Heart left ventricle (tissue), 16 donors: ENCODE results near the gene KRT40. TPM values are rescaled to one million over a fixed set of nuclear protein-coding genes. Genes with fewer than 3 reads are reported as not detected.

ENCODE experiments used
- ATAC-seq, 4 donors: fragments of 200-7000 bp; cut with Tn5 transposase; one replicate each; pipeline ENCODE4 v1.9.1; 2020 to 2022; ENCODE audit warnings: moderate library complexity in 4 of 4, mild to moderate bottlenecking in 3 of 4, moderate number of reproducible peaks in 1 of 4
- DNase-seq, 5 donors: peaks; one replicate each; pipeline ENCODE4 v3.0.0-alpha.2; 2020
- H3K27ac ChIP-seq, 12 donors: fragments of 200-600 bp; sonication (generic) in 4 of 12; one replicate each; pipeline versions ENCODE4 v1.5.0 to v1.8.0; 2016 to 2022; ENCODE audit warnings: mild to moderate bottlenecking in 2 of 12
- H3K27me3 ChIP-seq, 9 donors: fragments of 200-600 bp; sonication (generic) in 2 of 9; one replicate each; pipeline versions ENCODE4 v1.5.1 to v1.8.0; 2016 to 2022; ENCODE audit warnings: mild to moderate bottlenecking in 3 of 9
- H3K36me3 ChIP-seq, 9 donors: fragments of 200-600 bp; sonication (generic) in 2 of 9; one replicate each; pipeline versions ENCODE4 v1.5.0 to v1.8.0; 2018 to 2022; ENCODE audit warnings: mild to moderate bottlenecking in 2 of 9
- H3K4me1 ChIP-seq, 12 donors: fragments of 200-600 bp; sonication (generic) in 4 of 12; one replicate each; pipeline versions ENCODE4 v1.5.0 to v1.8.0; 2016 to 2022; ENCODE audit warnings: mild to moderate bottlenecking in 3 of 12
- H3K4me3 ChIP-seq, 12 donors: fragments of 200-600 bp; sonication (generic) in 4 of 12; one replicate each; pipeline versions ENCODE4 v1.5.0 to v1.8.0; 2017 to 2022; ENCODE audit warnings: mild to moderate bottlenecking in 9 of 12, moderate library complexity in 4 of 12
- H3K9me3 ChIP-seq, 12 donors: fragments of 200-600 bp; sonication (generic) in 4 of 12; one replicate each; pipeline versions ENCODE4 v1.5.0 to v1.8.0; 2016 to 2022; ENCODE audit warnings: mild to moderate bottlenecking in 1 of 12
- CTCF ChIP-seq, 12 donors: fragments of 200-600 bp; sonication (generic) in 4 of 12; IDR thresholded peaks; one replicate each; pipeline versions ENCODE4 v1.5.0 to v1.8.0; 2018 to 2022; ENCODE audit warnings: antibody characterized with exemption in 12 of 12, mild to moderate bottlenecking in 5 of 12
- POLR2A ChIP-seq, 2 donors: fragments of 450-650 bp; IDR thresholded peaks; one replicate each; pipeline ENCODE4 v1.6.1; 2017; ENCODE audit warnings: antibody characterized with exemption in 2 of 2, mild to moderate bottlenecking in 2 of 2, moderate library complexity in 2 of 2
- WGBS, 4 donors: extraction: QIAGEN DNeasy Blood & Tissue Kit in 2 of 4; methylation state at CpG; one replicate each; pipeline versions ENCODE4 v1.1.5 to v1.1.7; 2013 to 2018; 5-methylcytosine and 5-hydroxymethylcytosine counted together
- intact Hi-C, 10 donors: fragments of 100-400 bp; cut with DNase I; formaldehyde crosslinking; loops; one replicate each; pipeline versions ENCODE4 v1.11.1 to v1.14.2; 2022
- polyA plus RNA-seq, 2 donors: library from polyadenylated mRNA; stranded (reverse); fragments of 200-250 nt; gene quantifications; one replicate each; pipeline ENCODE4 v1.2.3, GENCODE V29; 2013
- total RNA-seq, 9 donors: library from RNA; depleted of rRNA in 2 of 9; stranded (reverse); fragments of >200 nt in 2 of 9; fragmentation: NEBNext Ultra II Directional in 3 of 9; extraction: Animal tissue kit (Norgen Biotek cat#: 25700) in 3 of 9; gene quantifications; one replicate each; pipeline versions ENCODE4 v1.1.0 to v1.2.4, GENCODE V29; 2016 to 2023
- donor health status: ischemic (EF 13 %, LVEDD 7.1; RV severe dilation, severe dysfunction).
- donor health status: healthy with polysubstance abuse.
- donor health status: DM: no; HTN: yes; CAD: no.
- donor health status: DM: no; HTN: no; CAD: no.
- donor health status: ischemic (EF 25% LVEDD 6.9; RV normal size, moderate dysfunction).
- donor health status: ischemic (EF 25% LVEDD 5.7; RV mildly dilated, moderate dysfunction).
- donor health status: healthy.
- donor health status: DM: yes; HTN: yes; CAD: no.
- donor health status: ischemic (EF 35%, LVEDD 5.7; RV mildly dilated, moderate dysfunction).
- donor health status: nonischemic (EF 11% LVEDD 7.7; RV severe dilation, severe dysfunction).
- donor health status: DM: yes; HTN: yes; CAD: no.
- donor health status: PGD.
- donor health status: ischemic (EF 29% LVEDD 5.4; RV normal size, mild dysfunction).
- donor health status: nonischemic (EF 23%, LVEDD 6.1; RV moderate dilation, normal function).

Gene KRT40
- total and polyA plus RNA-seq, 11 donors = not detected

DNA sequence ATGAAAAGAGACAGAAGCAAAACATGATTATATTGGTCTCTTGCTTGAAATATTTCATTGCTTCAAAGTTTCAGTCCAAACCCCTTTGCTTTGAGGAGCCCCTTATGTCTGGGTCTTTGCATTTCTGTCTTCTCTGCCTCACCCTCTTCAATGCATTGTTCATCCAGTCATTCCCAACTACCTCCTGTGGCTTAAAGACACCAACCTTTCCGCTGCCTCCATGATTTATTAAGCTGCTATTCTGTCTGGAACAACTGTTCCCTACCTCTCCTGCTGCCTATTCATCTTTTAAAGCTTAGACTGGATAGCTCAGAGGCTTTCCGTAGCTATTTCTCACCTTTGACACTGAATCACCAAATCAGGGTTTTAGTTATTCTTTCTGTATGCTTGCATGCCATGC is 13.2 kb upstream of the KRT40 start:
- Histone ChIP-seq H3K9me3 (no peaks in the 10 kb centered on the region), H3K27me3 (peaks cover 0 to 46% (median 12%) of the 10 kb centered on the region in 9 donors), H3K4me1 (no peaks in the 10 kb centered on the region), H3K4me3 (no peak overlapping the region), H3K36me3 (no peaks in the 10 kb centered on the region), H3K27ac (no peak overlapping the region)
- DNase-seq (no peak), ATAC-seq (no peak)
- intact Hi-C loops = no loop called here
- TF ChIP-seq CTCF (IDR thresholded peaks at IDR 0.05) = no peak
- no peak for TF ChIP-seq POLR2A (IDR thresholded peaks at IDR 0.05)
- 74 to 80% (median 77%) methylated on average over 2 of the region's 2 CpGs for WGBS, 4 donors

GRCh38 chr17:40996829-40997228 is 12.7 kb upstream of the KRT40 start:
- no peak overlapping the region for H3K27ac ChIP-seq
- no peak for DNase-seq
- no peaks in the 10 kb centered on the region for H3K9me3 ChIP-seq
- intact Hi-C loops = no loop called here
- H3K36me3 ChIP-seq = no peaks in the 10 kb centered on the region
- 79 to 87% (median 84%) methylated on average over 4 of the region's 4 CpGs for WGBS, 4 donors
- H3K4me3 ChIP-seq = no peak overlapping the region
- no peak for TF ChIP-seq CTCF (IDR thresholded peaks at IDR 0.05)
- TF ChIP-seq POLR2A (IDR thresholded peaks at IDR 0.05) = no peak
- peaks cover 0 to 46% (median 12%) of the 10 kb centered on the region in 9 donors for H3K27me3 ChIP-seq
- ATAC-seq = no peak
- H3K4me1 ChIP-seq = no peaks in the 10 kb centered on the region

GRCh38 chr17:40995116-40995515 is 11.0 kb upstream of the KRT40 start:
- Histone ChIP-seq H3K27me3 (peaks cover 0 to 48% (median 12%) of the 10 kb centered on the region in 9 donors), H3K27ac (no peak overlapping the region), H3K4me3 (no peak overlapping the region), H3K9me3 (peaks cover 0 to 3% (median 0%) of the 10 kb centered on the region in 12 donors), H3K36me3 (no peaks in the 10 kb centered on the region), H3K4me1 (no peaks in the 10 kb centered on the region)
- intact Hi-C loops = no loop called here
- TF ChIP-seq CTCF (IDR thresholded peaks at IDR 0.05) = no peak
- TF ChIP-seq POLR2A (IDR thresholded peaks at IDR 0.05) = no peak
- DNase-seq (no peak), ATAC-seq (no peak)
- WGBS, 4 donors = 52 to 82% (median 59%) methylated on average over 1 of the region's 1 CpG

DNA sequence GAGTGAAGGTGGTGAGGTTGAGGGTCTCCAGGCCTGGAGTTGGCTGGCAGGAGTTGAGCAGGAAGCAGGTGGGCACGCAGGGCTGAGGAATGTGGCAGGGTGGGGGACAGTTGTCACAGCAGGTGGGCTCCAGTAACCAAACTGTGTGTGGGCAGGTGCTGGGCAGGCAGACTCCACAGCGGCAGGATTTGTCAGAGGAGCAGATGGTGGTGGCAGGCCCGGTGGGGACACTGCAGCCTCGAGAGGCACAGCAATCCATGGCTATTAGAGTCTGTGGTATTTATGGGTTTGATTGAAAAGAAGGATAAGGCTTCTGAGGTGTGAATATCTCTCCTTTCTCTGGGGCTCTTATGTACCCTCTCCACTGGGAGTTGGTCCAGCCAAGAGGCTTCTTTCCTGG is 9.7 kb upstream of the KRT40 start, which contains the start of gene KRTAP3-3:
Gene KRTAP3-3, minus strand, starts transcription at position 326 of the 400 bp plus-strand sequence. Its CDS starts 67 bp downstream, at position 259.
- no peak for TF ChIP-seq CTCF (IDR thresholded peaks at IDR 0.05)
- TF ChIP-seq POLR2A (IDR thresholded peaks at IDR 0.05) = no peak
- peaks cover 0 to 3% (median 0%) of the 10 kb centered on the region in 12 donors for H3K9me3 ChIP-seq
- intact Hi-C loops = no loop called here
- WGBS, 4 donors = 27 to 43% (median 35%) methylated on average over 3 to 4 of the region's 4 CpGs
- ATAC-seq (no peak), DNase-seq (no peak)
- H3K36me3 ChIP-seq = no peaks in the 10 kb centered on the region
- H3K4me3 ChIP-seq = no peak within 1 kb of the TSS
- H3K27me3 ChIP-seq = peaks cover 0 to 48% (median 12%) of the 10 kb centered on the region in 9 donors
- no peak within 1 kb of the TSS for H3K27ac ChIP-seq
- no peaks in the 10 kb centered on the region for H3K4me1 ChIP-seq
